H1 (cell line): ENCODE measurements around the gene NPTXR. TPM values are rescaled to one million over a fixed set of nuclear protein-coding genes. Genes with fewer than 3 reads are reported as not detected.

Experiments used
- CTCF ChIA-PET: fragments of 300-600 bp; sonication (Branson Sonifier 250); formaldehyde crosslinking; loops from one replicate; lab custom pipeline; 2021; ENCODE audit not compliant: partially characterized antibody; lab: Charles Lee
- POLR2A ChIA-PET: fragments of 300-600 bp; sonication (Branson Sonifier 250); formaldehyde crosslinking; loops from one replicate; lab custom pipeline; 2021; ENCODE audit warnings: inconsistent platforms; ENCODE audit not compliant: partially characterized antibody; lab: Charles Lee
- DNase-seq, 2 experiments: peaks; one replicate each; pipeline versions ENCODE4 v3.0.0 to v3.0.0-alpha.2; 2010 to 2022; ENCODE audit warnings: low spot score in 2 of 2, low read depth in 1 of 2, mixed read lengths in 1 of 2
- FAIRE-seq: peaks from 2 replicates; lab custom pipeline; 2011; peaks lifted over from hg19 to GRCh38; lab: Jason Lieb, UNC
- H2AFZ ChIP-seq: 2 replicates; pipeline ENCODE4 v1.8.1; 2012; ENCODE audit warnings: low read length, inconsistent platforms
- H2AK5ac ChIP-seq: 2 replicates; pipeline ENCODE4 v1.6.1; 2013; ENCODE audit warnings: low read depth, low read length
- H2BK120ac ChIP-seq: replicated peaks from 2 replicates; pipeline ENCODE3; 2013; ENCODE audit warnings: low read depth, low read length, inconsistent platforms
- H2BK12ac ChIP-seq: 2 replicates; pipeline ENCODE4 v1.6.1; 2013; ENCODE audit warnings: low read depth, low read length
- H2BK15ac ChIP-seq: 2 replicates; pipeline ENCODE4 v1.6.1; 2013; ENCODE audit warnings: low read length
- H2BK20ac ChIP-seq: 2 replicates; pipeline ENCODE4 v1.6.1; 2013; ENCODE audit warnings: low read length
- H2BK5ac ChIP-seq: 2 replicates; pipeline ENCODE4 v1.6.1; 2013; ENCODE audit warnings: low read depth, low read length
- H3K14ac ChIP-seq: 2 replicates; pipeline ENCODE4 v1.6.1; 2013; ENCODE audit warnings: inconsistent platforms; ENCODE audit not compliant: insufficient read length
- H3K18ac ChIP-seq: 2 replicates; pipeline ENCODE4 v1.6.1; 2013; ENCODE audit warnings: low read length; ENCODE audit errors: extremely low read depth
- H3K23ac ChIP-seq: 2 replicates; pipeline ENCODE4 v1.6.1; 2013; ENCODE audit warnings: inconsistent platforms; ENCODE audit not compliant: insufficient read length
- H3K23me2 ChIP-seq: 2 replicates; pipeline ENCODE4 v1.6.1; 2013; ENCODE audit warnings: low read depth, low read length
- H3K27ac ChIP-seq: 2 replicates; pipeline ENCODE4 v1.6.1; 2011; ENCODE audit warnings: low read depth, low read length, inconsistent platforms
- H3K27me3 ChIP-seq, 4 experiments: replicated peaks in 1 of 4; 1 replicate in 1 of 4; 2 replicates in 3 of 4; pipeline versions ENCODE4 v1.6.1 to v1.8.1; 2011 to 2013; ENCODE audit warnings: low read length in 3 of 4, mild to moderate bottlenecking in 3 of 4, inconsistent platforms in 2 of 4, mixed read lengths in 2 of 4, moderate library complexity in 1 of 4; ENCODE audit not compliant: control insufficient read depth in 3 of 4, insufficient read depth in 3 of 4; ENCODE audit errors: extremely low read depth in 1 of 4
- H3K36me3 ChIP-seq, 4 experiments: 2 replicates each; pipeline versions ENCODE4 v1.6.1 to v1.8.1; 2011 to 2013; ENCODE audit warnings: mild to moderate bottlenecking in 4 of 4, low read length in 3 of 4, moderate library complexity in 2 of 4, control low read depth in 1 of 4, inconsistent platforms in 1 of 4; ENCODE audit not compliant: insufficient read depth in 4 of 4, control insufficient read depth in 2 of 4
- H3K4ac ChIP-seq: replicated peaks from 2 replicates; pipeline ENCODE3; 2013; ENCODE audit warnings: low read length, low read depth, mixed read lengths, inconsistent platforms; ENCODE audit not compliant: insufficient read length
- H3K4me1 ChIP-seq, 4 experiments: replicated peaks in 1 of 4; 1 replicate in 1 of 4; 2 replicates in 3 of 4; pipeline versions ENCODE4 v1.6.1 to v1.8.1; 2011 to 2013; ENCODE audit warnings: low read length in 3 of 4, inconsistent platforms in 2 of 4, mixed read lengths in 1 of 4; ENCODE audit not compliant: insufficient read depth in 4 of 4, control insufficient read depth in 3 of 4
- H3K4me2 ChIP-seq, 2 experiments: 2 replicates each; pipeline versions ENCODE4 v1.6.1 to v1.8.1; 2011 to 2013; ENCODE audit warnings: low read depth in 2 of 2, low read length in 2 of 2, control low read depth in 1 of 2, inconsistent platforms in 1 of 2, mild to moderate bottlenecking in 1 of 2; ENCODE audit not compliant: insufficient read depth in 1 of 2
- H3K4me3 ChIP-seq, 4 experiments: fragments of 200-600, 300-600 bp in 1 of 4; sonication (generic), shearing (Covaris generic), sonication (Bioruptor Twin) in 1 of 4; 2 replicates each; pipeline versions ENCODE4 v1.5.1 to v1.8.1; 2011 to 2016; ENCODE audit warnings: low read length in 4 of 4, low read depth in 3 of 4, control low read depth in 2 of 4, inconsistent platforms in 2 of 4, mild to moderate bottlenecking in 2 of 4, mixed read lengths in 1 of 4, moderate library complexity in 1 of 4; ENCODE audit not compliant: insufficient read depth in 2 of 4; ENCODE audit errors: extremely low read depth in 1 of 4
- H3K56ac ChIP-seq: replicated peaks from 2 replicates; pipeline ENCODE3; 2013; ENCODE audit warnings: low read depth, mild to moderate bottlenecking, mixed read lengths, low read length, inconsistent platforms; ENCODE audit not compliant: insufficient read length
- H3K79me1 ChIP-seq: 2 replicates; pipeline ENCODE4 v1.6.1; 2013; ENCODE audit warnings: low read depth, low read length, control low read depth
- H3K79me2 ChIP-seq, 2 experiments: 2 replicates each; pipeline versions ENCODE4 v1.6.1 to v1.8.1; 2012 to 2013; ENCODE audit warnings: low read length in 2 of 2, mild to moderate bottlenecking in 2 of 2, inconsistent platforms in 1 of 2; ENCODE audit not compliant: insufficient read depth in 2 of 2, control insufficient read depth in 1 of 2
- H3K9ac ChIP-seq, 4 experiments: replicated peaks in 1 of 4; 1 replicate in 1 of 4; 2 replicates in 3 of 4; pipeline versions ENCODE4 v1.6.1 to v1.8.1; 2011 to 2013; ENCODE audit warnings: low read depth in 3 of 4, low read length in 3 of 4, control low read depth in 2 of 4, mild to moderate bottlenecking in 2 of 4, moderate library complexity in 2 of 4, inconsistent platforms in 1 of 4; ENCODE audit errors: extremely low read depth in 1 of 4
- H3K9me3 ChIP-seq, 2 experiments: 2 replicates each; pipeline versions ENCODE4 v1.6.1 to v1.8.1; 2012 to 2013; ENCODE audit warnings: mild to moderate bottlenecking in 2 of 2, moderate library complexity in 2 of 2, control low read depth in 1 of 2, inconsistent platforms in 1 of 2, low read depth in 1 of 2, low read length in 1 of 2, mixed read lengths in 1 of 2; ENCODE audit not compliant: insufficient read depth in 2 of 2
- H4K20me1 ChIP-seq, 2 experiments: replicated peaks in 1 of 2; 2 replicates each; pipeline versions ENCODE3 to v1.8.1; 2011 to 2013; ENCODE audit warnings: inconsistent platforms in 2 of 2, low read length in 2 of 2, mild to moderate bottlenecking in 1 of 2; ENCODE audit not compliant: insufficient read depth in 2 of 2, control insufficient read depth in 1 of 2
- H4K5ac ChIP-seq: 2 replicates; pipeline ENCODE4 v1.6.1; 2013; ENCODE audit warnings: low read length, low read depth, mixed read lengths, inconsistent platforms; ENCODE audit not compliant: insufficient read length
- H4K8ac ChIP-seq: 2 replicates; pipeline ENCODE4 v1.8.0; 2013; ENCODE audit warnings: mild to moderate bottlenecking, moderate library complexity, low read length, inconsistent platforms; ENCODE audit not compliant: insufficient read depth; ENCODE audit errors: extremely low read depth
- H4K91ac ChIP-seq: replicated peaks from 2 replicates; pipeline ENCODE3; 2013; ENCODE audit warnings: low read length, mixed read lengths, inconsistent platforms; ENCODE audit not compliant: insufficient read length
- BCL11A ChIP-seq, 2 experiments: IDR thresholded peaks; one replicate each; pipeline ENCODE4 v1.6.1; 2011; ENCODE audit warnings: low read depth in 2 of 2, low read length in 2 of 2, mild to moderate bottlenecking in 2 of 2
- GTF2F1 ChIP-seq: IDR thresholded peaks from 2 replicates; pipeline ENCODE4 v1.6.1; 2012; ENCODE audit warnings: low read depth, low read length, improper control_type of control experiment, borderline replicate concordance
- POLR2A ChIP-seq, 2 experiments: IDR thresholded peaks; 1 replicate in 1 of 2; 2 replicates in 1 of 2; pipeline ENCODE4 v1.6.1; 2011; ENCODE audit warnings: low read depth in 2 of 2, low read length in 2 of 2, mild to moderate bottlenecking in 2 of 2; ENCODE audit errors: control extremely low read depth in 1 of 2
- POU5F1 ChIP-seq: IDR thresholded peaks from 2 replicates; pipeline ENCODE4 v1.6.1; 2011; ENCODE audit warnings: low read depth, mild to moderate bottlenecking, low read length, moderate library complexity
- RAD21 ChIP-seq, 2 experiments: IDR thresholded peaks in 1 of 2; conservative IDR thresholded peaks in 1 of 2; 2 replicates each; pipeline ENCODE4 v1.6.1; 2011; ENCODE audit warnings: low read depth in 2 of 2, low read length in 2 of 2, improper control_type of control experiment in 1 of 2, inconsistent platforms in 1 of 2, mild to moderate bottlenecking in 1 of 2, moderate library complexity in 1 of 2
- WGBS, 2 experiments: shearing (Covaris generic) in 1 of 2; methylation state at CpG; one replicate each; pipeline versions ENCODE4 v1.1.6 to v1.1.7; 2013 to 2015; ENCODE audit warnings: low lambda C conversion rate in 2 of 2, mixed read lengths in 2 of 2, inconsistent platforms in 1 of 2, low coverage in 1 of 2, missing lambda C conversion rate in 1 of 2; ENCODE audit not compliant: insufficient replicate concordance in 2 of 2, insufficient coverage in 1 of 2, insufficient read length in 1 of 2; ENCODE audit errors: extremely low coverage in 1 of 2, missing lambda C conversion rate in 1 of 2; 5-methylcytosine and 5-hydroxymethylcytosine counted together
- long read RNA-seq, 2 experiments: library from RNA in 1 of 2; library from capped mRNA in 1 of 2; stranded (forward); transcript quantifications; one replicate each; pipeline ENCODE4 v2.0.0, GENCODE V29; 2021; ENCODE audit warnings: inconsistent platforms in 1 of 2
- polyA minus RNA-seq, 3 experiments: library from RNA; depleted of rRNA, polyadenylated mRNA; stranded (reverse); fragments of >200 nt; gene quantifications; 1 replicate in 2 of 3; 2 replicates in 1 of 3; pipeline ENCODE4 v1.2.3, GENCODE V29; 2011
- polyA plus RNA-seq, 7 experiments: library from polyadenylated mRNA; depleted of rRNA in 3 of 7; stranded (reverse) in 5 of 7; unstranded in 2 of 7; fragments of >200 nt in 5 of 7; fragments of 200-250 nt in 2 of 7; gene quantifications; 1 replicate in 5 of 7; 2 replicates in 1 of 7; 4 replicates in 1 of 7; pipeline versions ENCODE4 v1.2.1 to v1.2.3, GENCODE V29; 2011 to 2013; ENCODE audit warnings: missing spikeins in 2 of 7, mixed read lengths in 2 of 7
- total RNA-seq: library from RNA; stranded (reverse); fragmentation: NEBNext Ultra II Directional; extraction: Animal tissue kit (Norgen Biotek cat#: 25700); gene quantifications from 2 replicates; pipeline ENCODE4 v1.2.1, GENCODE V29; 2021
- TF ChIP-seq, protein P1 (sequence below), 3 experiments: IDR thresholded peaks; 1 replicate in 2 of 3; 2 replicates in 1 of 3; pipeline versions ENCODE4 v1.5.1 to v1.6.1; 2011; ENCODE audit warnings: low read length in 3 of 3, mild to moderate bottlenecking in 3 of 3, inconsistent platforms in 2 of 3, low read depth in 1 of 3, moderate library complexity in 1 of 3; ENCODE audit not compliant: insufficient read depth in 1 of 3; ENCODE audit errors: control extremely low read depth in 1 of 3

The NPTXR gene
- total RNA-seq (5.8 and 6.4 TPM in 2 replicates), polyA plus RNA-seq (2011; rRNA removed) (3.7 and 4.9 TPM in 2 replicates), polyA minus RNA-seq (2011; rRNA and poly(A)+ RNA removed) (5.1 and 5.9 TPM in 2 replicates)
- polyA plus RNA-seq (2011; cell fraction: cytosol; rRNA removed) = 3.3 TPM
- polyA plus RNA-seq (2011; cell fraction: nucleus; rRNA removed) = 3.8 TPM
- 5.5 to 8.8 TPM (median 6.9 TPM) in 4 replicates for polyA plus RNA-seq (2012, experiment 1 of 2)
- polyA plus RNA-seq (2012, experiment 2 of 2) = 5.3 TPM
- 5.2 TPM for polyA plus RNA-seq (2013, experiment 1 of 2)
- 6.0 TPM for polyA plus RNA-seq (2013, experiment 2 of 2)
- 8.6 TPM for polyA minus RNA-seq (2011; cell fraction: cytosol; rRNA and poly(A)+ RNA removed)
- 2.4 TPM for polyA minus RNA-seq (2011; cell fraction: nucleus; rRNA and poly(A)+ RNA removed)
- long read RNA-seq, experiment 1, partial matches to known transcripts = 0 of 5 reads
- long read RNA-seq, experiment 1, other reads (novel, unspliced or antisense) = 5 of 5 reads
- long read RNA-seq, experiment 2 = 0 reads

DNA sequence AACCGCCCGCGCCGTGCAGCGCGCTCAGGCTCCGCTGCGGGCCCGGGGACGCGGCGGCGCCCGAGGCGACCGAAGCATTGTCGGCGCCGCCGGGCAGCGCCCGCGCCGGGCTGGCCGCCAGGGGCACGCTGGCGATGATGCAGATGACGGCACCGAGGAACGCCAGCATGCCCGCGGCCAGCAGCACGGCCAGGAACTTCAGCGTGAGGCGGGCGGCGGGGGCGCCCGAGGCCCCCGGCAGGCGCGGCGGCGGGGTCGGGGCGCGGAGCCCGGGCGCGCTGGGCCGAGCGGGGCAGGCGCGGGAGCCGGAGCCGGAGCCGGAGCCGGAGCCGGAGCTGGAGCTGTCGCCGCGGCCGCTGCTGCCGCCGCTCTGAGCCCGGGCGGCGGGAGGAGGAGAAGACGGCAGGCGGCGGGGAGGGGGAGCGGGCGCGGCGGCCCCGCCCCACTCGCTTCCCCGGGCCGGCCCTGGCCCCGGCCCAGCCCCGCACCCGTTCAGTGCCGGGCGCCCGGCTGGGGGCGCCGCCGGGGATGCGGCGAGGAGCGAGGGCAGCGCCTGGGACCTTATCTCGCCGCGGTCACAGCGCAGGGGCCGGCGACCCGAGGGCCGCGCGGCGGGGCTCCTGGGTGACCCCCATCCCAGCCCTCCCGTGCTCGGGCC is at the start of gene NPTXR:
Gene NPTXR, minus strand, starts transcription at position 372 of the 658 bp plus-strand sequence.
- Histone ChIP-seq H2AFZ (no peak within 1 kb of the TSS; the same call in 1 of the 2 replicates), H4K8ac (peak within 1 kb of the TSS; percentile 80), H2BK20ac (no peak within 1 kb of the TSS; the same call in 1 of the 2 replicates), H3K79me1 (no peaks in the 10 kb centered on the region), H3K36me3 (no peaks in the 10 kb centered on the region), H4K20me1 (peaks cover 0 to 4% of the 10 kb centered on the region in 2 experiments), H2AK5ac (no peak within 1 kb of the TSS), H2BK5ac (no peak within 1 kb of the TSS), H3K79me2 (no peaks in the 10 kb centered on the region), H4K91ac (peak within 1 kb of the TSS; percentile 54), H2BK15ac (no peak within 1 kb of the TSS), H3K9ac (peak within 1 kb of the TSS in 2 of 4 experiments; percentile 36 to 56; a peak in 3 of 7 replicates), H3K14ac (no peak within 1 kb of the TSS), H3K4me1 (peaks cover 0 to 7% (median 3%) of the 10 kb centered on the region in 4 experiments; a peak in 4 of 7 replicates), H3K4ac (no peak within 1 kb of the TSS), H3K23ac (no peak within 1 kb of the TSS), H3K18ac (peak within 1 kb of the TSS; percentile 71), H3K56ac (no peak within 1 kb of the TSS), H4K5ac (no peak within 1 kb of the TSS), H3K9me3 (no peaks in the 10 kb centered on the region), H3K23me2 (peaks cover 8% of the 10 kb centered on the region; the same call in 1 of the 2 replicates), H2BK120ac (no peak within 1 kb of the TSS), H3K27ac (no peak within 1 kb of the TSS), H2BK12ac (peak within 1 kb of the TSS; percentile 9; the same call in 1 of the 2 replicates), H3K4me3 (peak within 1 kb of the TSS; percentile 48 to 70 (median 50)), H3K27me3 (peaks cover 16 to 47% (median 39%) of the 10 kb centered on the region in 4 experiments), H3K4me2 (peak within 1 kb of the TSS; percentile 79 to 89)
- POLR2A ChIA-PET = interaction anchor here (0.6 to 2.2 kb wide), 11 partner anchors 9 to 75 kb away, joined by 3 to 5 read pairs (median 4); no protein-coding TSS in a partner anchor
- FAIRE-seq (no peak), DNase-seq (peak in 1 of 2 experiments; percentile 71)
- 0% methylated on average over 4 of the region's 105 CpGs; no CpG with 5 or more reads in 1 of the 2 experiments for WGBS, 2 experiments
- CTCF ChIA-PET = interaction anchor here (0.5 to 2.1 kb wide), 10 partner anchors 9 to 307 kb away, joined by 3 to 10 read pairs (median 4); no protein-coding TSS in a partner anchor
- TF ChIP-seq RAD21 (IDR thresholded peaks at IDR 0.05 in 1 of 2, conservative IDR thresholded peaks at IDR 0.05 in 1 of 2; ENCODE audit: low read depth in 2 of 2, low read length in 2 of 2) (no peak), GTF2F1 (no peak), POU5F1 (no peak), BCL11A (IDR thresholded peaks at IDR 0.05; ENCODE audit: low read depth in 2 of 2, low read length in 2 of 2) (no peak), POLR2A (IDR thresholded peaks at IDR 0.05; ENCODE audit: control extremely low read depth in 1 of 2, low read depth in 2 of 2, low read length in 2 of 2) (peak in 1 of 2 experiments; percentile 61; a peak in 2 of 3 replicates)
- TF ChIP-seq, protein P1, sequence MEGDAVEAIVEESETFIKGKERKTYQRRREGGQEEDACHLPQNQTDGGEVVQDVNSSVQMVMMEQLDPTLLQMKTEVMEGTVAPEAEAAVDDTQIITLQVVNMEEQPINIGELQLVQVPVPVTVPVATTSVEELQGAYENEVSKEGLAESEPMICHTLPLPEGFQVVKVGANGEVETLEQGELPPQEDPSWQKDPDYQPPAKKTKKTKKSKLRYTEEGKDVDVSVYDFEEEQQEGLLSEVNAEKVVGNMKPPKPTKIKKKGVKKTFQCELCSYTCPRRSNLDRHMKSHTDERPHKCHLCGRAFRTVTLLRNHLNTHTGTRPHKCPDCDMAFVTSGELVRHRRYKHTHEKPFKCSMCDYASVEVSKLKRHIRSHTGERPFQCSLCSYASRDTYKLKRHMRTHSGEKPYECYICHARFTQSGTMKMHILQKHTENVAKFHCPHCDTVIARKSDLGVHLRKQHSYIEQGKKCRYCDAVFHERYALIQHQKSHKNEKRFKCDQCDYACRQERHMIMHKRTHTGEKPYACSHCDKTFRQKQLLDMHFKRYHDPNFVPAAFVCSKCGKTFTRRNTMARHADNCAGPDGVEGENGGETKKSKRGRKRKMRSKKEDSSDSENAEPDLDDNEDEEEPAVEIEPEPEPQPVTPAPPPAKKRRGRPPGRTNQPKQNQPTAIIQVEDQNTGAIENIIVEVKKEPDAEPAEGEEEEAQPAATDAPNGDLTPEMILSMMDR (IDR thresholded peaks at IDR 0.05; ENCODE audit: control extremely low read depth in 1 of 3, insufficient read depth in 1 of 3, low read depth in 1 of 3, low read length in 3 of 3) = peak in 2 of 3 experiments; percentile 8 to 32; a peak in 1 of 4 replicates
